HEK293 (cell line): ENCODE measurements around the gene MSANTD2.

Experiments
- BCL11B ChIP-seq: fragments of 450-650 bp; formaldehyde crosslinking; IDR thresholded peaks from 2 replicates; pipeline ENCODE4 v1.5.1; 2016; ENCODE audit warnings: low read depth, missing biosample characterization, missing genetic modification characterization
- GLI2 ChIP-seq: fragments of 450-650 bp; formaldehyde crosslinking; IDR thresholded peaks from 2 replicates; pipeline ENCODE4; 2017; ENCODE audit warnings: missing biosample characterization, missing genetic modification characterization, low read depth, borderline replicate concordance
- KLF7 ChIP-seq: fragments of 450-650 bp; formaldehyde crosslinking; IDR thresholded peaks from 2 replicates; pipeline ENCODE4 v1.5.1; 2016; ENCODE audit warnings: missing biosample characterization, missing genetic modification characterization, borderline replicate concordance
- PRDM1 ChIP-seq: fragments of 450-650 bp; formaldehyde crosslinking; IDR thresholded peaks from 2 replicates; pipeline ENCODE4; 2016; ENCODE audit warnings: missing biosample characterization, missing genetic modification characterization
- SCRT1 ChIP-seq: fragments of 450-650 bp; formaldehyde crosslinking; IDR thresholded peaks from 2 replicates; pipeline ENCODE4 v1.5.1; 2016; ENCODE audit warnings: missing biosample characterization, missing genetic modification characterization, borderline replicate concordance
- SCRT2 ChIP-seq: fragments of 450-650 bp; formaldehyde crosslinking; IDR thresholded peaks from 2 replicates; pipeline ENCODE4 v1.5.1; 2016; ENCODE audit warnings: missing biosample characterization, missing genetic modification characterization
- SP3 ChIP-seq: fragments of 450-650 bp; formaldehyde crosslinking; IDR thresholded peaks from 2 replicates; pipeline ENCODE4 v1.5.1; 2016; ENCODE audit warnings: missing biosample characterization, missing genetic modification characterization
- ZBTB48 ChIP-seq: fragments of 450-650 bp; formaldehyde crosslinking; IDR thresholded peaks from 2 replicates; pipeline ENCODE4 v1.5.1; 2016; ENCODE audit warnings: missing biosample characterization, missing genetic modification characterization
- ZEB2 ChIP-seq: fragments of 450-650 bp; formaldehyde crosslinking; IDR thresholded peaks from 2 replicates; pipeline ENCODE4 v1.5.1; 2016; ENCODE audit warnings: missing biosample characterization, missing genetic modification characterization
- ZNF155 ChIP-seq: fragments of 450-650 bp; formaldehyde crosslinking; IDR thresholded peaks from 2 replicates; pipeline ENCODE4 v1.5.1; 2016; ENCODE audit warnings: missing biosample characterization, missing genetic modification characterization
- ZNF24 ChIP-seq: fragments of 450-650 bp; formaldehyde crosslinking; IDR thresholded peaks from 2 replicates; pipeline ENCODE4 v1.5.1; 2016; ENCODE audit warnings: missing biosample characterization, missing genetic modification characterization
- ZNF354C ChIP-seq: fragments of 450-650 bp; formaldehyde crosslinking; IDR thresholded peaks from 2 replicates; pipeline ENCODE4 v1.5.1; 2016; ENCODE audit warnings: missing biosample characterization, missing genetic modification characterization, low read depth, borderline replicate concordance
- ZNF548 ChIP-seq: fragments of 450-650 bp; formaldehyde crosslinking; IDR thresholded peaks from 2 replicates; pipeline ENCODE4 v1.5.1; 2016; ENCODE audit warnings: missing biosample characterization, missing genetic modification characterization
- ZNF558 ChIP-seq: fragments of 450-650 bp; formaldehyde crosslinking; IDR thresholded peaks from 2 replicates; pipeline ENCODE4 v1.5.1; 2016; ENCODE audit warnings: missing biosample characterization, missing genetic modification characterization
- ZNF629 ChIP-seq: fragments of 450-650 bp; formaldehyde crosslinking; IDR thresholded peaks from 2 replicates; pipeline ENCODE4 v1.5.1; 2017; ENCODE audit warnings: missing biosample characterization, missing genetic modification characterization
- ZNF76 ChIP-seq: fragments of 450-650 bp; formaldehyde crosslinking; IDR thresholded peaks from 2 replicates; pipeline ENCODE4; 2016; ENCODE audit warnings: low read depth, missing biosample characterization, missing genetic modification characterization, borderline replicate concordance
- ZNF785 ChIP-seq: fragments of 450-650 bp; formaldehyde crosslinking; IDR thresholded peaks from 2 replicates; pipeline ENCODE4 v1.5.1; 2016; ENCODE audit warnings: missing biosample characterization, missing genetic modification characterization
- TF ChIP-seq, protein P1 (sequence below): fragments of 450-650 bp; formaldehyde crosslinking; IDR thresholded peaks from 2 replicates; pipeline ENCODE4 v1.5.1; 2016; ENCODE audit warnings: missing biosample characterization, missing genetic modification characterization
- TF ChIP-seq, protein P2 (sequence below): fragments of 450-650 bp; formaldehyde crosslinking; IDR thresholded peaks from 2 replicates; pipeline ENCODE4 v1.5.1; 2016; ENCODE audit warnings: missing biosample characterization, missing genetic modification characterization
- TF ChIP-seq, protein P3 (sequence below): fragments of 450-650 bp; formaldehyde crosslinking; IDR thresholded peaks from 2 replicates; pipeline ENCODE4; 2016; ENCODE audit warnings: missing biosample characterization, missing genetic modification characterization
- TF ChIP-seq, protein P4 (sequence below): fragments of 450-650 bp; formaldehyde crosslinking; IDR thresholded peaks from 2 replicates; pipeline ENCODE4 v1.5.1; 2016; ENCODE audit warnings: missing biosample characterization, missing genetic modification characterization
- TF ChIP-seq, protein P5 (sequence below): fragments of 450-650 bp; formaldehyde crosslinking; IDR thresholded peaks from 2 replicates; pipeline ENCODE4 v1.5.1; 2017; ENCODE audit warnings: missing biosample characterization, missing genetic modification characterization
- TF ChIP-seq, protein P6 (sequence below): fragments of 450-650 bp; formaldehyde crosslinking; IDR thresholded peaks from 2 replicates; pipeline ENCODE4 v1.5.1; 2017; ENCODE audit warnings: missing biosample characterization, missing genetic modification characterization
- TF ChIP-seq, protein P7 (sequence below): fragments of 450-650 bp; formaldehyde crosslinking; IDR thresholded peaks from 2 replicates; pipeline ENCODE4 v1.5.1; 2017; ENCODE audit warnings: missing biosample characterization, missing genetic modification characterization
- TF ChIP-seq, protein P8 (sequence below): fragments of 450-650 bp; formaldehyde crosslinking; IDR thresholded peaks from 2 replicates; pipeline ENCODE4 v1.5.1; 2017; ENCODE audit warnings: missing biosample characterization, mild to moderate bottlenecking, missing genetic modification characterization, moderate library complexity

Gene MSANTD2

DNA sequence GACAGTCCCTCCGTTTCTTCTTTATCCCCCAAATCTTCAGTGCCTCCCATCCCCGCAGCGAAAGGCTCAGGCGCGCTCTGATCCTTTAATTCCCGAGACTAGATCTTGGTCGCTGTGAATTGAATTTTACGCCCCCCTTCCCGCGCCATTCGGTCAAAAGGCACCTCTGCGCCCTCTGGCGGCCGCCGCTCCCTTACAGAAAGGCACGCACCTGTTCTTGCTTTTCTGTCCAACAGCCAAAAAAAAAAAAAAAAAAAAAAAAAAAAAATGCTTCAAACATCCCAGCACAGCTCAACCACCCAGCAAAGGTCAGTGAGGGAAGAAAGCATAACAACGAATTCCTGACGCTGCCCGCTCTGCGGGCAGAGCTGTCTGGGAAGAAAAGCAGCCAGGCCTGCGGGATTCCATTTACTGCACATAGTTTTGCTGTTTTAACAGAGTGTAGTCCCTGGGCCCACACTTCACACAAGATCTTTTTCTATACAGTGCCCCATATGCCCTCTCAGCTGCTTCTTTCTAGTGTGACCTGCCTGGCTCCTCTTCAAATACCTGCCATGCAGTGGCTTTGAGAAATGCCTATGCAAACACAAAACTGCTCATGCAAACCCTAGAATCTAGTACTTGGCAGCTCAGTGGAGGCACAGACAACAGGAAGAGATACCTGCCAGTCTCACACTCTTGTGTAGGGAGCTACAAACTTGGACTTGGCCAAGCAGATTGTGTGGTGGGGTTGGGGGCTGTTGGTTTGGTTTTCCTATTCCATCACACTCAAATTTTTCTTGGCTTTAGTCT lies 36.9 kb downstream of the MSANTD2 start (continued):
- TF ChIP-seq, protein P1, sequence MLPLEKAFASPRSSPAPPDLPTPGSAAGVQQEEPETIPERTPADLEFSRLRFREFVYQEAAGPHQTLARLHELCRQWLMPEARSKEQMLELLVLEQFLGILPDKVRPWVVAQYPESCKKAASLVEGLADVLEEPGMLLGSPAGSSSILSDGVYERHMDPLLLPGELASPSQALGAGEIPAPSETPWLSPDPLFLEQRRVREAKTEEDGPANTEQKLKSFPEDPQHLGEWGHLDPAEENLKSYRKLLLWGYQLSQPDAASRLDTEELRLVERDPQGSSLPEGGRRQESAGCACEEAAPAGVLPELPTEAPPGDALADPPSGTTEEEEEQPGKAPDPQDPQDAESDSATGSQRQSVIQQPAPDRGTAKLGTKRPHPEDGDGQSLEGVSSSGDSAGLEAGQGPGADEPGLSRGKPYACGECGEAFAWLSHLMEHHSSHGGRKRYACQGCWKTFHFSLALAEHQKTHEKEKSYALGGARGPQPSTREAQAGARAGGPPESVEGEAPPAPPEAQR (tag by site-specific recombination) = no peak
- TF ChIP-seq ZNF76 (tag by site-specific recombination) (no peak), BCL11B (tag by site-specific recombination) (no peak), ZNF558 (tag by site-specific recombination) (no peak), ZEB2 (tag by site-specific recombination) (peak; percentile 74), ZNF155 (tag by site-specific recombination) (no peak), ZNF354C (no peak), SCRT2 (0 out of 2 replicates have a peak, but pooled peaks have one; percentile 52), PRDM1 (tag by site-specific recombination) (no peak), ZNF629 (tag by site-specific recombination) (no peak; the same call in 1 of the 2 replicates), ZNF785 (tag by site-specific recombination) (no peak), SP3 (peak; percentile 7; the same call in 1 of the 2 replicates), ZNF548 (tag by site-specific recombination) (no peak), ZBTB48 (no peak), GLI2 (no peak), KLF7 (tag by site-specific recombination) (no peak), SCRT1 (peak; percentile 69; the same call in 1 of the 2 replicates), ZNF24 (tag by site-specific recombination) (0 out of 2 replicates have a peak, but pooled peaks have one; percentile 24)
- TF ChIP-seq, protein P2, sequence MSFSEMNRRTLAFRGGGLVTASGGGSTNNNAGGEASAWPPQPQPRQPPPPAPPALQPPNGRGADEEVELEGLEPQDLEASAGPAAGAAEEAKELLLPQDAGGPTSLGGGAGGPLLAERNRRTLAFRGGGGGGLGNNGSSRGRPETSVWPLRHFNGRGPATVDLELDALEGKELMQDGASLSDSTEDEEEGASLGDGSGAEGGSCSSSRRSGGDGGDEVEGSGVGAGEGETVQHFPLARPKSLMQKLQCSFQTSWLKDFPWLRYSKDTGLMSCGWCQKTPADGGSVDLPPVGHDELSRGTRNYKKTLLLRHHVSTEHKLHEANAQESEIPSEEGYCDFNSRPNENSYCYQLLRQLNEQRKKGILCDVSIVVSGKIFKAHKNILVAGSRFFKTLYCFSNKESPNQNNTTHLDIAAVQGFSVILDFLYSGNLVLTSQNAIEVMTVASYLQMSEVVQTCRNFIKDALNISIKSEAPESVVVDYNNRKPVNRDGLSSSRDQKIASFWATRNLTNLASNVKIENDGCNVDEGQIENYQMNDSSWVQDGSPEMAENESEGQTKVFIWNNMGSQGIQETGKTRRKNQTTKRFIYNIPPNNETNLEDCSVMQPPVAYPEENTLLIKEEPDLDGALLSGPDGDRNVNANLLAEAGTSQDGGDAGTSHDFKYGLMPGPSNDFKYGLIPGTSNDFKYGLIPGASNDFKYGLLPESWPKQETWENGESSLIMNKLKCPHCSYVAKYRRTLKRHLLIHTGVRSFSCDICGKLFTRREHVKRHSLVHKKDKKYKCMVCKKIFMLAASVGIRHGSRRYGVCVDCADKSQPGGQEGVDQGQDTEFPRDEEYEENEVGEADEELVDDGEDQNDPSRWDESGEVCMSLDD (tag by site-specific recombination) = 0 out of 2 replicates have a peak, but pooled peaks have one; percentile 15
- TF ChIP-seq, protein P3, sequence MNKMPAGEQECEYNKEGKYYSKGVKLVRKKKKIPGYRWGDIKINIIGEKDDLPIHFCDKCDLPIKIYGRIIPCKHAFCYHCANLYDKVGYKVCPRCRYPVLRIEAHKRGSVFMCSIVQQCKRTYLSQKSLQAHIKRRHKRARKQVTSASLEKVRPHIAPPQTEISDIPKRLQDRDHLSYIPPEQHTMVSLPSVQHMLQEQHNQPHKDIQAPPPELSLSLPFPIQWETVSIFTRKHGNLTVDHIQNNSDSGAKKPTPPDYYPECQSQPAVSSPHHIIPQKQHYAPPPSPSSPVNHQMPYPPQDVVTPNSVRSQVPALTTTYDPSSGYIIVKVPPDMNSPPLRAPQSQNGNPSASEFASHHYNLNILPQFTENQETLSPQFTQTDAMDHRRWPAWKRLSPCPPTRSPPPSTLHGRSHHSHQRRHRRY (tag by site-specific recombination) = no peak
- TF ChIP-seq, protein P4, sequence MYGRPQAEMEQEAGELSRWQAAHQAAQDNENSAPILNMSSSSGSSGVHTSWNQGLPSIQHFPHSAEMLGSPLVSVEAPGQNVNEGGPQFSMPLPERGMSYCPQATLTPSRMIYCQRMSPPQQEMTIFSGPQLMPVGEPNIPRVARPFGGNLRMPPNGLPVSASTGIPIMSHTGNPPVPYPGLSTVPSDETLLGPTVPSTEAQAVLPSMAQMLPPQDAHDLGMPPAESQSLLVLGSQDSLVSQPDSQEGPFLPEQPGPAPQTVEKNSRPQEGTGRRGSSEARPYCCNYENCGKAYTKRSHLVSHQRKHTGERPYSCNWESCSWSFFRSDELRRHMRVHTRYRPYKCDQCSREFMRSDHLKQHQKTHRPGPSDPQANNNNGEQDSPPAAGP (tag by site-specific recombination) = peak; percentile 26; the same call in 1 of the 2 replicates
- TF ChIP-seq, protein P5, sequence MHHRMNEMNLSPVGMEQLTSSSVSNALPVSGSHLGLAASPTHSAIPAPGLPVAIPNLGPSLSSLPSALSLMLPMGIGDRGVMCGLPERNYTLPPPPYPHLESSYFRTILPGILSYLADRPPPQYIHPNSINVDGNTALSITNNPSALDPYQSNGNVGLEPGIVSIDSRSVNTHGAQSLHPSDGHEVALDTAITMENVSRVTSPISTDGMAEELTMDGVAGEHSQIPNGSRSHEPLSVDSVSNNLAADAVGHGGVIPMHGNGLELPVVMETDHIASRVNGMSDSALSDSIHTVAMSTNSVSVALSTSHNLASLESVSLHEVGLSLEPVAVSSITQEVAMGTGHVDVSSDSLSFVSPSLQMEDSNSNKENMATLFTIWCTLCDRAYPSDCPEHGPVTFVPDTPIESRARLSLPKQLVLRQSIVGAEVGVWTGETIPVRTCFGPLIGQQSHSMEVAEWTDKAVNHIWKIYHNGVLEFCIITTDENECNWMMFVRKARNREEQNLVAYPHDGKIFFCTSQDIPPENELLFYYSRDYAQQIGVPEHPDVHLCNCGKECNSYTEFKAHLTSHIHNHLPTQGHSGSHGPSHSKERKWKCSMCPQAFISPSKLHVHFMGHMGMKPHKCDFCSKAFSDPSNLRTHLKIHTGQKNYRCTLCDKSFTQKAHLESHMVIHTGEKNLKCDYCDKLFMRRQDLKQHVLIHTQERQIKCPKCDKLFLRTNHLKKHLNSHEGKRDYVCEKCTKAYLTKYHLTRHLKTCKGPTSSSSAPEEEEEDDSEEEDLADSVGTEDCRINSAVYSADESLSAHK (tag by site-specific recombination) = no peak
- TF ChIP-seq, protein P6, sequence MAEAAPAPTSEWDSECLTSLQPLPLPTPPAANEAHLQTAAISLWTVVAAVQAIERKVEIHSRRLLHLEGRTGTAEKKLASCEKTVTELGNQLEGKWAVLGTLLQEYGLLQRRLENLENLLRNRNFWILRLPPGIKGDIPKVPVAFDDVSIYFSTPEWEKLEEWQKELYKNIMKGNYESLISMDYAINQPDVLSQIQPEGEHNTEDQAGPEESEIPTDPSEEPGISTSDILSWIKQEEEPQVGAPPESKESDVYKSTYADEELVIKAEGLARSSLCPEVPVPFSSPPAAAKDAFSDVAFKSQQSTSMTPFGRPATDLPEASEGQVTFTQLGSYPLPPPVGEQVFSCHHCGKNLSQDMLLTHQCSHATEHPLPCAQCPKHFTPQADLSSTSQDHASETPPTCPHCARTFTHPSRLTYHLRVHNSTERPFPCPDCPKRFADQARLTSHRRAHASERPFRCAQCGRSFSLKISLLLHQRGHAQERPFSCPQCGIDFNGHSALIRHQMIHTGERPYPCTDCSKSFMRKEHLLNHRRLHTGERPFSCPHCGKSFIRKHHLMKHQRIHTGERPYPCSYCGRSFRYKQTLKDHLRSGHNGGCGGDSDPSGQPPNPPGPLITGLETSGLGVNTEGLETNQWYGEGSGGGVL (tag by site-specific recombination) = no peak
- TF ChIP-seq, protein P7, sequence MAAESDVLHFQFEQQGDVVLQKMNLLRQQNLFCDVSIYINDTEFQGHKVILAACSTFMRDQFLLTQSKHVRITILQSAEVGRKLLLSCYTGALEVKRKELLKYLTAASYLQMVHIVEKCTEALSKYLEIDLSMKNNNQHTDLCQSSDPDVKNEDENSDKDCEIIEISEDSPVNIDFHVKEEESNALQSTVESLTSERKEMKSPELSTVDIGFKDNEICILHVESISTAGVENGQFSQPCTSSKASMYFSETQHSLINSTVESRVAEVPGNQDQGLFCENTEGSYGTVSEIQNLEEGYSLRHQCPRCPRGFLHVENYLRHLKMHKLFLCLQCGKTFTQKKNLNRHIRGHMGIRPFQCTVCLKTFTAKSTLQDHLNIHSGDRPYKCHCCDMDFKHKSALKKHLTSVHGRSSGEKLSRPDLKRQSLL (tag by site-specific recombination) = no peak
- TF ChIP-seq, protein P8, sequence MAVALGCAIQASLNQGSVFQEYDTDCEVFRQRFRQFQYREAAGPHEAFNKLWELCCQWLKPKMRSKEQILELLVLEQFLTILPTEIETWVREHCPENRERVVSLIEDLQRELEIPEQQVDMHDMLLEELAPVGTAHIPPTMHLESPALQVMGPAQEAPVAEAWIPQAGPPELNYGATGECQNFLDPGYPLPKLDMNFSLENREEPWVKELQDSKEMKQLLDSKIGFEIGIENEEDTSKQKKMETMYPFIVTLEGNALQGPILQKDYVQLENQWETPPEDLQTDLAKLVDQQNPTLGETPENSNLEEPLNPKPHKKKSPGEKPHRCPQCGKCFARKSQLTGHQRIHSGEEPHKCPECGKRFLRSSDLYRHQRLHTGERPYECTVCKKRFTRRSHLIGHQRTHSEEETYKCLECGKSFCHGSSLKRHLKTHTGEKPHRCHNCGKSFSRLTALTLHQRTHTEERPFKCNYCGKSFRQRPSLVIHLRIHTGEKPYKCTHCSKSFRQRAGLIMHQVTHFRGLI (tag by site-specific recombination) = no peak
